ENCODE measurements around the gene MSH3.

Gene MSH3

DNA sequence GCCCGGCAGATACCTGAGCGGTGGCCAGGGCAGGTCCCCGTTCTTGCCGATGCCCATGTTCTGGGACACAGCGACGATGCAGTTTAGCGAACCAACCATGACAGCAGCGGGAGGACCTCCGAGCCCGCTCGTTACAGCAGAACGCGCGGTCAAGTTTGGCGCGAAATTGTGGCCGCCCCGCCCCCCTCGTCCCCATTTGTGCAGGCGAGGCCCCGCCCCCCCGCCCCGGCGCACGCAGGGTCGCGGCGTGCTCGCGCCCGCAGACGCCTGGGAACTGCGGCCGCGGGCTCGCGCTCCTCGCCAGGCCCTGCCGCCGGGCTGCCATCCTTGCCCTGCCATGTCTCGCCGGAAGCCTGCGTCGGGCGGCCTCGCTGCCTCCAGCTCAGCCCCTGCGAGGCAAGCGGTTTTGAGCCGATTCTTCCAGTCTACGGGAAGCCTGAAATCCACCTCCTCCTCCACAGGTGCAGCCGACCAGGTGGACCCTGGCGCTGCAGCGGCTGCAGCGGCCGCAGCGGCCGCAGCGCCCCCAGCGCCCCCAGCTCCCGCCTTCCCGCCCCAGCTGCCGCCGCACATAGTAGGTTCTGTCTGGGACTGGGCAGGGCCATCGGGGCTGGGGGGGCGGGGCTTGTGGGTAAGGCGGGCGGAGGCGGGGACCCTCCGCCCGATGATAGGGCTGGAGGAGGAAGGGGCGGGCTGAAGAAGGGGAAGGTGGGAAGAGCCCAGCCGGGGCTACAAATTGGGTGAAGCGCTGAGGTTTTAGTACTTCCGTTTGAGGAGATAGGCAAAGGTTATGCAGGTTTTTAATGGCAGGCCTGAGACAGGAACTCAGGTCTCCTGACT is at the start of gene MSH3, which contains the start of gene DHFR:
MSH3 (plus strand) TSS at position 262 of the 840 bp plus-strand sequence; CDS start at position 338, 76 bp downstream.
DHFR (minus strand) TSS at position 593 of the 840 bp plus-strand sequence; CDS start at position 99, 494 bp downstream.
- peak; percentile 95 for DNase-seq

DNA sequence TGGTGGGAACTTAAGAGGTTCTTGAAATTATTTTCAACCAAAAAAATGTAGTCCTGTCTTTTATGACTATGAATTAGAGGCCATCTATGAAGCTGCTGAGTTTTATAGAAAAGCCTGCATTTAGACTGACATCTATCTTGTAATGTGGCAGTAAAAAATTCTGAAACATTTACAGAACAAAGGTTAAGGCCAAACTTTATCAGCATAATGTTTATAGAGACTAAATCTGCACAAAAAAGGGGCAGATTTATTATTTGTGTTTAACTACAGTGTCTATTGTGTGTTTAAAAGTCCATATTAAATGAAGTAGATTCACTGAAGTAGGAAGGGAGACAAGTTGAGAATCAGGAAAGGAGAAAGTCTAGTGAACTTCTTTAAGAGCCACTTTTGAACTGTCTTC is 47.1 kb upstream of the MSH3 start:
- no peak for DNase-seq

DNA sequence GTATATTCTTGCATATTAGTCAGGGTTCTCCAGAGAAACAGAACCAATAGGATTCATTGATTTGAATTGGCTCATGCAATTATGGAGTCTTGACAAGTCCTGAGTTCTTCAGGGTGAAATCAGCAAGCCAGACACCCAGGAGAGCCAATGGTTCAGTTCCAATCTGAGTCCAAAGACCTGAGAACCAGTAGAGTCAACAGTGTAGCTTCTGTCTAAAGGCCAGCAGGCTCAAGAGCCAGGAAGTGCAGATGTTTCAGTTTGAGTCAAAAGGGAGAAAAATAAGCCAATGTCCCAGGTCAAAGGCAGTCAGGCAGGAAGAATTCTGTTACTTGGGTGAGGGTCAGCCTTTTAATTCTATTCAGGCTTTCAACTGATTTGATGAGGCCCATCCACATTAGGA is 46.6 kb upstream of the MSH3 start:
- DNase-seq, result no peak

DNA sequence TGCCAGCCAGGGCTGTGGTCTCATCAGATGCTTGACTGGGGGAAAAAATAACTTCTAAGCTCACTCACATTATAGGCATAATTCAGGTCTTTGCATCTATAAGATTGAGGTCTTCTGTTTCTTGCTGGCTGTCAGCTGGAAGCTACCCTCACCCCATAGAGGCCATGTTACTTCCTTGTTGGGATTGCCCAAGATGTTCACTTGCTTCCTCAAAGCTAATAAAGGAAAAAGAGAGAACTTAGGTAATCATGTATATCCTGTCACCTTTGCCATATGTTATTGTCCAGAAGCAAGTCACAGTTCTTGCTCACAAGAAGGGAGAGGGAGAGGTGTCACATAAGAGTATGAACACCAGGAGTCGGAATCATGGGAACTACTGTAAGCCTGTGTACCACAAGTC is 45.7 kb upstream of the MSH3 start:
- DNase-seq, result no peak

DNA sequence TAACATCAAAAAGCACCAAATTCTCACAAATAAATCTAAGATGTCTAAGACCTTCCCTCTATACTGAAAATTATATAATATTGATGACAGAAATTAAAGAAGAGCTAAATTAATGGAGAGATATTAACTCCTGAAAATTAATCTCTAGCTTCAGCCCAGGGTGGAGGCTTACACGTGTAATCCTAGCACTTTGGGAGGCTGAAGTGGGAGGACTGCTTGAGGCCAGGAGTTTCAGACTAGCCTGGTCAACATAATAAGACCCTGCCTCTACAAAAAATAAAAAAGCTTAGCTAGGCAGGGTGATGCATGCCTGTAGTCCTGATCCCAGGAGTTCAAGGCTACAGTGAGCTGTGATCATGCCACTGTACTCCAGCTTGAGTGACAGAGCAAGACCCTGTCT is 44.8 kb upstream of the MSH3 start:
- no peak for DNase-seq

DNA sequence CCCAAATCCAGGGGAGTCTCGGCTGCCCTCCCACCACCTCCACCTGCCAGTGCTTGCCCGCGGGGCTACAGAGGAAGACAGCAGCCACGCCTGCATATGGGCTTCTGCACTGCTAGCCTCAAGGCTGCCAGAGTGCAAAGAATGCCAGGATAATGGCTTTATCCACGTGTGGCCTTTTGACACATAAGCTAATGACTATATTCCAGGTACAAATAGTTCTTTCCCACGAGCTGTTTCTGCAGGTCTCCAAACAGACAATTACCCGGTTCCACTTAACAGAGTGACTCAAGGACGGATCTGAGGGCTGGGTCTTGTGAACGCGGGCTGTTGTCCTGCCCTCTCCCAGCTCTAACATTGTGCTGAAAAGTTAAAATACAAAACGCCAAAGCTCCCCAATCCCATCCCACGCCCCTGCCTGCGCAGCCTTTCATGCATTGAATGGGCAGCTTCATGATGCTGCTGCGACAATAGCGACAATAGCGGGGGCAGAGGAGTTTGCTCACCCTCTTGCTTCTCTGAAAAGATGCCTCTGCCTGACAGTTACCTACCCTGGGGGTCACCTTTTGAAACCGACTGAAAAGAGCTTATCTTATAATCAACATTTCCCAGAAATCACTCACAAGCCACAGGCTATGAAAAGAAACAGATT is 39.1 kb upstream of the MSH3 start:
- DNase-seq, result no peak

DNA sequence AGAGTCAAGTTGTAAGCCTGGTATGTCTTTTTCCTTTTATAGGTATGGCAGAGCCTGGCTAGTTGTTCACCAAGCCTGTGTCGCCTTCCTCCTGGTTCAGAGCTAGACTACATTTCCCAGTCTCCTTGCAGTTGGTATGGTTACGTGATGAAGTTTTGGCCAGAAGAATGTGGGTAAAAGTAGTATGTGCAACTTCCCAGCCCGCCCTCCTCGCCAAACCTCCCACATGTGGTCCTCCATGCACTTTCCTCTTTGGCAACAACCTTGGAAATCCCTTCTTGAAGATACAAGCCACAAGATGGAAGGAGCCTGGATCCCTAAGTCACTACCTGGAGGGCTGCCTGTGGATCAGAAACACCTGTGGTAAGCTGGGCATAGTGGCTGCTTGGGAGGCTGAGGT is 36.0 kb upstream of the MSH3 start:
- no peak for DNase-seq

DNA sequence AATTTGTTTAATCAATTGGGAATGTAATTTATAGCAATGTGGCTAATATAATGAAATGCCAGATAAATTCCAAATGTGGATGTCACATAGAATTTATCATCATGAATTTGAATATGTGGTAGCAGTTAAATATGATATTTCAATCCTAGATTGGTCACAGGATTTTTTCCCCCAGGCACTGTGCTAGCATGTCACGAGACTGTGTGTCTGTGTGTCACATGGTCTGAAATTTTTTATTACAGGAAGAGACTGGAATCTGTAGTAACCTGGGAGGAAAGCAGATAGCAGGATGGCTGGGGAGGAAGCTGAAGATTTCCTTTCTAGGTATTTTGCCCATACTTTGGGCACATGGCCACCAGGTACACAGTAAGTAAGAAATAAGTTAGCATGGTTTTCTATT is 35.4 kb upstream of the MSH3 start:
- DNase-seq, result no peak

DNA sequence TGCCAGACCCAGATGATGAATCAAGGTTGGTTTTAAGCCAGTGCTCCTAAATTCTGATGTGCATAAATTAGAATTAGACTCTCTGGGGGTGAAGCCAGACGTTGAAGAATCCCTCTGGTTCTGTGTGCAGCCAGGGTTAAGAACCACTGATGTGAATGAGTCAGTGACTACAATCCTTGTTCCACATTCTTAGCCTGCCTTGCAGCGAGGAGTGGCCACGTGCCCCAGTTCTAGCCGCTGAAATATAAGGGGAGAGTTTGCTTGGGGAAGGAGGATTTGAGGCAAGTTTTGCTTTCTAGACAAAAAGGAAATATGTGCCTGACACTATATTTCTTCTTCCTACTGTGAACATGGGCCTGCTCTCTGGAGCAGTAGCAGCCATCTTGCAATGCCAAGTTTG is 34.2 kb upstream of the MSH3 start:
- DNase-seq, result no peak

DNA sequence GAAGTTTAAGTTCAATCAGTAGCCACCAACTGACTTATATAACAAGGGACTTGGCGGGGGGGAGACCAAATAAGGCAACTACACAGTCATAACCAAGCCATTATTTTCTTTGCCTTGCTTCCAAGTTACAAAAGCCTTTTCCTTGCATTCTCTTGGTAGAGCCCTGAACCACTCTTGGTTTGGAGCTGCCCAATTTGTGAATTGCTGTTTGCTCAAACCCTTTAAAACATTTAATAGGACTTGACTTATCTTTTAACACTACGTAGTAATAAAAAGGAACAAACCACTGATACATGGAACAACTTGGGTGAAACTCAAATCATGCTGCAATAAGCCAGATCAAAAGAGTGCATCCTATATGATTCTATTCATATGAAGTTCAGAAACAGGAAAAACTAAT is 31.7 kb upstream of the MSH3 start:
- DNase-seq, result no peak

DNA sequence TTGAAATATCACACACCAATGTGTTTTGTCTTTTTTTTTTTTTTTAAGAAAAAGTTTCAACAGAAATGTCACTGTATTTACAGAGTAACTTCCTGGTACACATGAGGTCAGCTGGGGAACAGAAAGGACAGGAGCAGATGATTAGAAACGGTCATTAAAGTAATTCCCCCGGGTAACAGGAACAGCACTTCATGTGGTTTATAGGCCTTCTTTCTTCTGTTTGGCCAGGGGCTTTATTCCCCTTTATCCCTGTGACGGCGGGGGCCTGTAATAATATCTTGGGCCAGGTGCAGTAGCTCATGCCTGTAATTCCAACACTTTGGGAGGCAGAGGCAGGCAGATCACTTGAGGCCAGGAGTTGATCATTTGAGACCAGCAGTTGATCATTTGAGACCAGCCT is 30.5 kb upstream of the MSH3 start:
- DNase-seq, result no peak

DNA sequence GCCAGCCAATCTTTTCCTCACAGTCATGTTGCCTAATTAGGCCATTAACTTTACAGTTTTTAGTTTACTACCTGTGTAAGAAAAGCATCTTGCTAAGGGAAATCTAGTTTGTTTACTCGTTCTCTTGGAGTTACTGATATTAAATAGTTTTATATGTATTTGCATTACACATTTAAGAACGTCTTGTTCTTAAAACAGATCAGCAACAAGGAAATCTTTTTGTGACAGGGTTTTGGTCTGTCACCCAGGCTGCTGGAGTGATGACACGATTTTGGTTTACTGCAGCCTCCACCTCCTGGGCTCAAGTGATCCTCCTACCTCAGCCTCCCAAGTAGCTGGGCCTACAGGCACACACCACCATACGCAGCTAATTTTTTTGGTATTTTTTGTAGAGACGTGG is 29.2 kb upstream of the MSH3 start:
- no peak for DNase-seq

DNA sequence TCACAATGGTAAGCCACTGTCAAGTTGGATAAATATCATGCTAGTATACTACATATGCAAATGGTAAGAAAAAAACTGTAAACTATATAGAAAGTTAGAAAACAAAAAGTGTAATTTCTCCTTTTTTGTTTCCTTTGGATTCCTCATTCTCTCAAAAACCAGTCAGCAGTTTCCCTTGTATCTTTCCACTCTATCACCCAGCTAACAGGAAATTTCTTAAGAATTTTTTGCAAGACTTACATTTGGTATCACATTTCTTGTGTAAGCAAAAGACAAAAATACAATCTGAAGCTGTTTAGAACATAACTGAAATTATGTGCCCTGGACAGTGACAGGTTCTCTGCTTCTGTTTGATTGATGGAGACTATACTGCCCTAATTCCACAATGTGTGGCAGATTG is 25.2 kb upstream of the MSH3 start:
- DNase-seq, result no peak

DNA sequence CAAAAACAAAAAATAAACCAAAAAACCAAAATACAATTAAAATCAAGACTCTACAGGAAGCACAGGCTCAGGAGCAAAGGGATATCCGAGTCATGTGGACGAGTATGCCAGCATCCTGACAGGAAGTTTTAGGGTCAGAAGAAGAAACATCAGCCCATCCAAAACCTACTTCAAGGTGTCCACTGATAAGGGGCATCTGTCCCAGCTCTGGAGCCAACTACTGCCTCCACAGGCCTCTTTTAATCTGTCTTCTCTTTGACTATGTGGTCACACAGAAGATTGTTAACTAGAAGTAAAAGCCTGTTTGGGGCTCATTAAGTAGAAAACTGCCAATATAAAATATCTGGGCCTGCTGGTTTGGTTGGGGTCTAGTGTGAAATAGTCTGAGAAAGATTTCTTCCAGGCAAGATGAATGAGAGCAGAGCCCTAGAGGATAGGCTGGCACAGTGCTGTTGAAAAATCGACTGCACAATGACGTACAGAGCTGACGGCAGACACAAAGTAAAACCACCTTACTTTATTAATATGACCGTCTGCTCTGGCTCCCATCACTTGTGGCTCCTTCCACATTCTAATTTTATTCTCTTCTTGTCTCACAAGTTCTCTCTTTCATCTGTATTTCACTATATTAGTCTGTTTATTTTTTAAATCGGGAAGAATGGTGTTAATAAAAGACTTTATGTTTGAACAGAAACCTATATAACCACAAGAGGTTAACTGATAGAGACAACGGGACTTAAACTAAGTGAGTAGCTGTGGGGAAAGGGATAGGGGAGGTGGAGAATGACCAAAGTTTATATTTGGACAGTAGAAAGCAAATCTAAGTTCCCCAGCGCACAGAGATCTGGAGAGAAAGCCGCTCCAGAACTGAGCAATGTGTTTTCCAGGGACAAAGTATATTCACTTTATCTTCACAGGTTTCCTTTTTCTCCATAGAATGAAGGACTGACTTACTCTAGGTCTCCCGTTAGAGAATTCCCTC is 22.9 kb upstream of the MSH3 start:
- DNase-seq, result no peak

DNA sequence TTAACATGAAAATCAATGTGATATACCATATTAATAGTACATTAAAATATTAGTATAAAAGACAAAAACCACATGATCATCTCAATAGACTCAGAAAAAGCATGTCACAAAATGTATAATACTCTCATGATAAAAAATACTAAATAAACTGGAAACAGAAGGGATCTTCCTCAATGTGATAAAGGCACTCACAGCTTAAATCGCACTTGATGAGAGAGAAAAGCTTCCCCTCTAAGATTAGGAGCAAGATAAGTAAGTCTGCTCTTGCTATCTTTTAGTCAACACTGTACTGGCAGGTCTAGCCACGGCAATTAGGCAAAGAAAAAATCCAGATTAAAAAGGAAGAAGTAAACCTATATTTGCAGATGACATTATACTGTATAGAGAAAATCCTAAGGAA is 21.8 kb upstream of the MSH3 start:
- DNase-seq, result no peak

DNA sequence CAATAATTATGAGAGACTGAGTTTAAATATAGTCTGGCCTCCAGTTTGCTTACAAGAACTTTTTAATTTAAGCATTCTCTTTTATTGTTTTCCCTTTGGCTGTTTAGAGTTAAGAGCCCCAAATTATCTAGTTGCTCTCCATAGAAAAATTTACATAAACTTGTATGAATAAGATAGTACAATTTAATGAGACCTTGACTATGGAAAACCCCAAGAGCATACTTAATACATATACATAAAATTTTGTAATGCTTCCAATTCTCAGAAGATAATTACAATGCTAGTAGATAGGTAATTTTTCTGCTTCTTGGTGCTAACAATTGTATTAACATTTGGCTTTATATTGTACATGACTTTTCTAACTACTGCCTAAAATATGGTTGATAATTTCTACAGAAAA is 20.3 kb upstream of the MSH3 start:
- no peak for DNase-seq

DNA sequence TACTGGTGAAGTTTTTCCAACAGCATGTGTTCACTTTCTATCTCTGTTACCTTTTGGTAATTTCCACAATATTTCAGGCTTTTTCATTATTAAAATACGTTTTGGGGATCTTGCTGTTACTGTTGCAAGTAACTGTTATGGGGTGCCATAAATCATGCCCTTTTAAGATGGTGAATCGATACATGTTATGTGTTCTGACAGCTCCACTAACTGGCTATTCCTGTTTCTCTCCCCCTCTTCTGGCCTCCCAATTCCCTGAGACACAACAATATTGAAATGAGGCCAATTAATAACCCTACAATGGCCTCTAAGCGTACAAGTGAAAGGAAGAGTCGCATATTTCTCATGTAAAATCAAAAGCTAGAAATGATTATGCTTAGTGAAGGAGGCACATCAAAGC is 13.1 kb upstream of the MSH3 start:
- DNase-seq, result no peak

DNA sequence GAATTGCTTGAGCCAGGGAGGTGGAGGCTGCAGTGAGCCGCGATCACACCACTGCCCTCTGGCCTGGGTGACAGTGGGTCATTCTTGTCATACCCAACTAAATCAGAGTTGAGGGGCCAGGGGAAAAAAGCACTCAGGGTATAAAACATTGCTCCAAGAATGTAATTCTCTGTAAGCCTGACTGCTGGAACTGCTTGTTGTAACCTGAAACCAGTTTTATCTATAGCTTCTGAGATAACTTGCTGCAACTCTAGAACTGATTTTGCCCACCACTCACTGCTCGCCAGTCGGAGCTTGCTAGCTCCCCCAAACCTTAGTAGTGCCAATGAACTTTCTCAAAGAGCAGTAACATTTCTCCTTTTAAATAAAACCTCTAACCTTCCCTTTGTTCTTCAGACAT is 9.6 kb upstream of the MSH3 start:
- DNase-seq, result no peak

DNA sequence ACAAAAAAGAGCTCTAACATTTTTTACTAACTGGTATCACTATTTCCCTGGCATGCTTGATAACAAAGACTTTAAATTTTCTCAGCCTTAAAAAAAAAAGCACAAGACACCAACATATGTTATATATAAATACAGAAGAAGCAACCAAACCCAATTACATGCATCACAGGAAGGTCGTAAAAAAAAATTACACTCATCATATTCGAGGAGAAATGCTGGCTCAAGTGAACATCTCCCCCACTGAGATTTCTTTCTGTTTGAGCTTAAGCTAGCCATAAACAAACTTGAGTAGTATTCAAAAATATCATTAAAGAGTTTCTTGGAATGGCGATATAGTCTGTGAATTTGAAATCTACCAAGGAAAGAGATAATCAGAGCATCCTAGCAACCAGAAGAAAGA is 7.5 kb upstream of the MSH3 start:
- DNase-seq, result no peak

DNA sequence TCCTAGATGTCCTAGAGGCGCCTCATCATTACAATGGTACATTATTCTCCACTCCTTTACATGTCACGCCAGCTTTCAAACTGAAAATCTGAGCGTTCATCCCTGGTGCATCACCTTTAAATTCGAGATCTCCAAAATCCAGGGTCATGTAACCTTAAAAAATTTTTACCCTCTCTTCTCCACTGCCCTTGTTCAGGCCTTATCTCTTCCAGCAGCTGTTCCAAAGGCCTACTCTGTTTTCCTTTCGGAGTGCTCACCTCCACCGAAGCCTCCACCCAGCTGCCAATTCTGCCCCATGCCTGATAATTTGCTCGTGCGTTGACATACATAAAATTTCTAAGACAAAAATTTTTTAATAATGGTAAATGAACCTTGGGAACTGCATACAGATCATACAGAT is 950 bp upstream of the MSH3 start:
- no peak for DNase-seq

DNA sequence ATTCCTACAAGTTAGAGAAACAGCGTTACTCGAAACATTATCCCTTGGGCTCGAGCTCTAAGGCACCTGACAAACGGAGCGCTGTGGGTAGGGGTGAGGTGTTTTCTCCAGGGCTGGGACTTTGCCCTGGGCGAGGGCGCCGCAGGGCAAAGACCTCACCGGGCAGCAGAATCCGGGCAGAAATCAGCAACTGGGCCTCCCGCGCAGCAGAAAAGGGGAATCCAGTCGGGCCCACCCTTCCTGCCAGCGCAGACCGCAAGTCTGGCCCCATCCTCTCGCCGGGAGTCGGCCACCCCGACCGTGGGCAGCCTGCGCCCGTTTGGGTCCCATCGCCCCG is 430 bp upstream of the MSH3 start:
- peak; percentile 60 for DNase-seq

DNA sequence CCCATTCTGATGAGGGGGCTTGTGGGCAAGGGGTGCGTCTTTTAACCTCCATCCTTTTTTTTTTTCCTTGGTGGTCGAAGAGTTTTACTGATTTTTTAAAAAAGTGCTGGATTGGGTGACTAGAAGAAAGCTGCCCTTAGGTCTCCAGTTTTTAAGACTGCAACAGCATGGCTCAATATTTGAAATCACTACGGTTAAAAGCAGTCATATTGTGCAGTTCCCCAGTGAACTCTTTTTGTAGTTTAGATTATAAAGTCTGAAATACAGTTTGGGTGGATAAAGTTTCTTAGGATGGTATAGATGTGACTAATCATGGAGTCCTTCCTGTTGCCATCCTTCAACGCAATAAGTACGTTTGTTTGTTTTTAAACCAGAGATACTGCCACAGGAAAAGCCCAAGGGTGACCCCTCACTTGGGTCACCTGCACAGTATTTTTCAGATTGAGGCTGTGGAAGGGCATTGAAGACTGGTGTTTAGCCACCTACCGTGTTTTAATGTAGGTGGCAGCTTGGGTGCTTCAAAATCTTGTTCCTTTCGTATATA is 851 bp downstream of the MSH3 start:
- no peak for DNase-seq

DNA sequence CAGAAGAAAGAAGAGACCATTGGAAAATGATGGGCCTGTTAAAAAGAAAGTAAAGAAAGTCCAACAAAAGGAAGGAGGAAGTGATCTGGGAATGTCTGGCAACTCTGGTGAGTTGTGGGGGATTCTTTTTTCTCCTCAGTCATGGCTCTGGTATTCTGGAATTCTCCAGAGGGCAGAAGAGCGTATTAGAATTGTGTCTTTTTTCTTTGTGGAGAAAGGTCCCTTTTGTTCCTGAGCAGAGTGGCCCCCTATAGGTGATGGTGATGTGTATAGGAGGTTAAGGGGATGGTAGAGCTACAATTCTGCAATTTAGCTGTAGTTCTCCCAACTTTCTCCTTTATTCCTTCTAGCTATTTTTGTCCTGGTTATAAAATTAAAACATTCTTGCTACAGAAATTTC is 2.0 kb downstream of the MSH3 start:
- no peak for DNase-seq

All from stimulated activated CD8-positive, alpha-beta memory T cell treated with anti-CD3 and anti-CD28 coated beads, Interleukin-4, amount 100 ng/mL, for 48 hours (primary cell).